Lower leg skin (tissue), 3 donors: ENCODE data around the gene TCF20.

Source experiments
- CTCF ChIP-seq, 3 donors: fragments of 450-650 bp; IDR thresholded peaks; one replicate each; pipeline ENCODE4 v1.5.1; 2016; ENCODE audit warnings: antibody characterized with exemption in 3 of 3, mild to moderate bottlenecking in 3 of 3, moderate library complexity in 2 of 3
- POLR2A ChIP-seq, 2 donors: fragments of 450-650 bp; IDR thresholded peaks; one replicate each; pipeline ENCODE4 v1.6.1; 2016 to 2017; ENCODE audit warnings: antibody characterized with exemption in 2 of 2, mild to moderate bottlenecking in 1 of 2, moderate library complexity in 1 of 2

- no peak for TF ChIP-seq CTCF (IDR thresholded peaks at IDR 0.05)
- TF ChIP-seq POLR2A (IDR thresholded peaks at IDR 0.05), result no peak
Observed at GRCh38 chr22:42248995-42249394, 21.5 kb downstream of the TCF20 start.
